HG03159 (cell line): ENCODE data around the gene PNPLA3.

ENCODE experiments used
- ATAC-seq: cut with Tn5 transposase; IDR thresholded peaks from one replicate; pipeline ENCODE4 v1.9.1; 2021; ENCODE audit warnings: mild to moderate bottlenecking, moderate library complexity; ENCODE audit not compliant: unreplicated experiment

PNPLA3 gene

GRCh38 chr22:43988116-43988820, 64.7 kb downstream of the PNPLA3 start:
- ATAC-seq = no peak

GRCh38 chr22:43988960-43989359, 65.4 kb downstream of the PNPLA3 start:
- no peak for ATAC-seq

GRCh38 chr22:43990044-43990443, 66.4 kb downstream of the PNPLA3 start:
- ATAC-seq = no peak

GRCh38 chr22:43991316-43992020, 67.9 kb downstream of the PNPLA3 start:
- ATAC-seq = no peak

- ATAC-seq = no peak
Measured at GRCh38 chr22:43992331-43992821, 68.8 kb downstream of the PNPLA3 start.

- no peak for ATAC-seq
Measured at GRCh38 chr22:43993072-43993760, 69.6 kb downstream of the PNPLA3 start.

- no peak for ATAC-seq
Measured at GRCh38 chr22:43994006-43994405, 70.4 kb downstream of the PNPLA3 start.

- ATAC-seq = no peak
Measured at GRCh38 chr22:43994416-43994815, 70.8 kb downstream of the PNPLA3 start.

- ATAC-seq = no peak
Measured at GRCh38 chr22:43995057-43995685, 71.6 kb downstream of the PNPLA3 start.

GRCh38 chr22:43995798-43996169, 72.2 kb downstream of the PNPLA3 start:
- ATAC-seq = no peak

GRCh38 chr22:43996170-43996980, 72.8 kb downstream of the PNPLA3 start:
- peak; percentile 50 for ATAC-seq

- ATAC-seq = no peak
Measured at GRCh38 chr22:43996981-43997265, 73.3 kb downstream of the PNPLA3 start.
